GM12891 (cell line): Measurements from ENCODE around the gene THAP3.

Source experiments
- DNase-seq: peaks from one replicate; pipeline ENCODE4 v3.0.0; 2011; ENCODE audit warnings: low spot score; ENCODE audit not compliant: insufficient read length
- FAIRE-seq: peaks from 2 replicates; lab custom pipeline; 2011; peaks lifted over from hg19 to GRCh38; lab: Jason Lieb, UNC
- PAX5 ChIP-seq: IDR thresholded peaks from 2 replicates; pipeline ENCODE4 v1.6.1; 2011; ENCODE audit warnings: low read length, moderate library complexity, mild to moderate bottlenecking; ENCODE audit not compliant: insufficient read depth, severe bottlenecking
- POLR2A ChIP-seq: IDR thresholded peaks from 2 replicates; pipeline ENCODE4 v1.6.1; 2011; ENCODE audit warnings: low read depth, low read length, control low read depth
- POLR2AphosphoS5 ChIP-seq: IDR thresholded peaks from 2 replicates; pipeline ENCODE4 v1.6.1; 2011; ENCODE audit warnings: low read depth, low read length, control low read depth
- POU2F2 ChIP-seq: IDR thresholded peaks from 2 replicates; pipeline ENCODE4 v1.6.1; 2011; ENCODE audit warnings: low read depth, mild to moderate bottlenecking, control low read depth, low read length, moderate library complexity
- SPI1 ChIP-seq: IDR thresholded peaks from 2 replicates; pipeline ENCODE4 v1.6.1; 2011; ENCODE audit warnings: low read depth, low read length, control low read depth
- TAF1 ChIP-seq: IDR thresholded peaks from 2 replicates; pipeline ENCODE4 v1.6.1; 2011; ENCODE audit warnings: low read depth, low read length, control low read depth

Gene THAP3

DNA sequence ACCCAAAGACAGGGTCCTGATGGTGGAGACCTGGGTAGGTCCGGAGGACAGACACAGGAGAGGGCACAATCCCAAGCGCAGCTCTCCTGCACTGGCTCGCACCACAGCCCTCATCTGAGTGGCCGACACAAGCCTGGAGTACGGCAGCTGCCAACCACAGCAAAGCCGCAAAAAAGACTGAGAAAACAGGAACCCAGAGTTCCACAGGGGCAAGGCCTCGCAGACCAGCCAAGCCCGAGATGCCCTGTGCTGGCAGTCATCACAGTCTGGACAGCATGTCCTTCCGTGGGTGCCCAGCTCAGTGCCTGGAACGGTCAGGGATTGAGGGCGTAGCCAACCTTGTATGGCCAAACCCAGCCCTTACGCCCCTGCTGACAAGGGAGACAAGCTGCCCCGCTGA, 33.4 kb upstream of the THAP3 start:
- no peak for DNase-seq
- FAIRE-seq = no peak
- TF ChIP-seq TAF1 (no peak), SPI1 (no peak), PAX5 (no peak)

GRCh38 chr1:6591644-6592043, 33.0 kb upstream of the THAP3 start:
- FAIRE-seq (no peak), DNase-seq (no peak)
- TF ChIP-seq POLR2A (no peak), POLR2AphosphoS5 (no peak), POU2F2 (no peak), PAX5 (no peak), SPI1 (no peak), TAF1 (no peak)

DNA sequence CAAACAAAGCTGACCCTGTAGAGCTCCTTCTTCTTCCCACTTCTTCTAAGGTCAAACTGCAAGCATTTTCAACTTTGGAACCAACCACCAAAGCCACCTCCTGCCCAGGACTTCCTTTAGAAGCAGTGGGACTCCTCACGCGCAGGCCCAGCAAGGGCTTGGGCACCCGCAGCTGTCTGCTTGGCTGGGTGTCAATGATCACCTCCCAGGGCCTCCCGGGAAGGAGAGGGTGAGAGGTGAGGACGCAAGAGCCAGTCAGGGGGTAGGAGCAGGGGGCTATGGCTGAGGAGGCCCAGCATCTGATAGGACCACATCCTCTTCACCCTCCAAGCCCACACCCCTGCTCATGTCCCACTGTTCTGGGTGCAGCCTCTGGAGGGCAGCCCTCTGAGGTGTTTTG, 32.2 kb upstream of the THAP3 start:
- FAIRE-seq = no peak
- TF ChIP-seq POU2F2 = no peak
- TF ChIP-seq PAX5 = no peak
- TF ChIP-seq POLR2A = no peak
- no peak for TF ChIP-seq POLR2AphosphoS5
- no peak for DNase-seq

GRCh38 chr1:6592865-6593593, 31.6 kb upstream of the THAP3 start:
- DNase-seq = no peak
- no peak for TF ChIP-seq POU2F2
- TF ChIP-seq PAX5 = no peak
- no peak for TF ChIP-seq POLR2AphosphoS5
- TF ChIP-seq TAF1 = no peak
- no peak for TF ChIP-seq SPI1
- no peak for TF ChIP-seq POLR2A
- FAIRE-seq = no peak

GRCh38 chr1:6593810-6594209, 30.9 kb upstream of the THAP3 start:
- FAIRE-seq = no peak
- DNase-seq = no peak
- no peak for TF ChIP-seq PAX5

- DNase-seq = no peak
- no peak for FAIRE-seq
- no peak for TF ChIP-seq POU2F2
- TF ChIP-seq TAF1 = no peak
- TF ChIP-seq POLR2AphosphoS5 = no peak
- no peak for TF ChIP-seq PAX5
- no peak for TF ChIP-seq SPI1
- TF ChIP-seq POLR2A = no peak
Observed at GRCh38 chr1:6594977-6595740, 29.5 kb upstream of the THAP3 start.

DNA sequence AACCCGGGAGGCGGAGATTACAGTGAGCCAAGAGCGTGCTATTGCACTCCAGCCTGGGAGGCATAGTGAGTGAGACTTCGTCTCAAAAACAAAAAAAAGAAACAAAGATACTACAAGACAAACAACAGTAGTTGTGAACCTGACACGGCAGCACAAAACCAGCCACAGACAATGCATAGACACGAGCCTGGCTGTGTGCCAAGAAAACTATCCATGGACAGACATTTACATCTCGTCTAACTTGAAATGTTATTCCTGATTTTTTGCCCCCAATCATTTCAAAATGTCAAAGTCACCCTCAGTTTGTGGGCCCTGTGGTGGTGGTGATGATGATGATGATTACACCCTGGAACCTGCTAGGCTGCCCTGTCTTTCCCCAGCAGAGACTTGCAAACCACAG, 28.3 kb upstream of the THAP3 start:
- TF ChIP-seq POLR2AphosphoS5 (no peak), POU2F2 (no peak), SPI1 (no peak), POLR2A (no peak), PAX5 (no peak), TAF1 (no peak)
- FAIRE-seq (no peak), DNase-seq (no peak)

- FAIRE-seq (no peak), DNase-seq (no peak)
- no peak for TF ChIP-seq PAX5
- no peak for TF ChIP-seq POLR2AphosphoS5
- no peak for TF ChIP-seq POLR2A
- TF ChIP-seq POU2F2 = no peak
- no peak for TF ChIP-seq TAF1
- no peak for TF ChIP-seq SPI1
Observed at GRCh38 chr1:6596886-6597776, 27.5 kb upstream of the THAP3 start.

- no peak for DNase-seq
- no peak for FAIRE-seq
- no peak for TF ChIP-seq PAX5
- TF ChIP-seq SPI1 = no peak
- no peak for TF ChIP-seq TAF1
- no peak for TF ChIP-seq POU2F2
- TF ChIP-seq POLR2AphosphoS5 = no peak
- no peak for TF ChIP-seq POLR2A
Observed at GRCh38 chr1:6597777-6598131, 26.9 kb upstream of the THAP3 start.
